Activated CD4-positive, alpha-beta T cell treated with anti-CD3 and anti-CD28 coated beads, Interleukin-2, Interleukin-4, amounts not matched to agents 100 ng/mL and 50 ng/mL, durations not matched to agents 16 hours and 8 hours (primary cell): Measurements from ENCODE around the gene IL27RA.

Source experiments
- DNase-seq: peaks from one replicate; pipeline ENCODE4 v3.0.0-alpha.2; 2020; ENCODE audit warnings: low spot score

IL27RA gene

DNA sequence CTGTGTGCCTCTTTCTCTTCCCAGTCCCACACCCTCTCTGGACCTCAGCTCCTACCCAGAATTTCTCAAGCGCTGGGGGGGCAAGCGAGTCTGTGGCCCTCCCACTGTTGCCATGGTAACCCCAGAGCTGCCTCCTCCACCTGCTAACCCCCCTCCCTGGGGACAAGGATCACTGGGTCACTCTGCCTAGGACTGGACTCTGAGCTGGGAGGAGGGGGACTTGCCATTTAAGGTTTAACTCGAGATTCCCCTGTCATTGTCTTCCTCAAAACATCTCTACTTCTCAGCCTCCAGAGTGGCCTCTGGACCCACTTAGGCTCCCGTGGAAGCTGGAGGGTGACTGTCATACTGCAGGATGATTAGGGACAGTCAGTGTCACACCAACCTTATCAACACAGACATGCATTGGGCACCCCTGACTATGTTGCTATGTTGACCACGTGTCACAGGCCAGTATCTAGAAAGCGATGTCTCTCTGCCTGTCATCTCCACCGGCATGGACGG lies 28.1 kb downstream of the IL27RA start:
- DNase-seq = no peak

DNA sequence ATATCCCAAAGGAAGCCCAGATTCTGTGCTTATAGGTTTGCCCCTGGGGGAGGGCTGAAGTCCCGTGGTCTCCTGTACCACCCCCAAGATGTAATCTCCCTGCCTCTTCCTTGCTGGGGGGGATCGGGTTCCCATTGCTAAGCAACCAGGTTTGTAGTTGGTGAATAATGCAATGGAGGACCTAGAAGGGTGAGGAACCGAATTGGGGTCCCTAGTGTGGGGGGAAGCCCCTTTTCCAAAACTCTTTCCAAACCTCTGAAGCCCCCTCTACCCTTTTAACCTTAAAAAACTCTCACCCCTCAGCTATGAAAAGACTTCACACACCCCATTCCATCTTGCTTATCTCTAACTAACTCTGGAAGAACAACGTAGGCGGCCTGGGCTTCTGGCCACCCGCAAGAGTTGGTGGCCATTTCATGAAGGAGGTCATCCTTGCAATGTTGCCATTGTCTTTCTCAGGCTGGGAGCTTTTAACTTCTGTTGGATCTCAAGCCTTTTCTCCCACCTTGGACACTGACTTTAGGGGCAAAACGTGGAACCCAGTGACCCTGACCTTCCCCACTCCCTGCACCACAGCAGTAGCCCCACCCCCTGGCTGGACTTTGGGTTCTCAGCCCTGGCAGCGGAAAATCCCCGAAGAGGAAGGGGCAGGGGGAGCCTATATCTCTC lies 29.7 kb downstream of the IL27RA start:
- DNase-seq = no peak

- DNase-seq = no peak
Observed at GRCh38 chr19:14061751-14062557, 30.4 kb downstream of the IL27RA start, which contains the start of gene PALM3. Gene PALM3, minus strand, starts transcription at chr19:14062076. Its CDS starts 96 bp downstream, at chr19:14061980.

DNA sequence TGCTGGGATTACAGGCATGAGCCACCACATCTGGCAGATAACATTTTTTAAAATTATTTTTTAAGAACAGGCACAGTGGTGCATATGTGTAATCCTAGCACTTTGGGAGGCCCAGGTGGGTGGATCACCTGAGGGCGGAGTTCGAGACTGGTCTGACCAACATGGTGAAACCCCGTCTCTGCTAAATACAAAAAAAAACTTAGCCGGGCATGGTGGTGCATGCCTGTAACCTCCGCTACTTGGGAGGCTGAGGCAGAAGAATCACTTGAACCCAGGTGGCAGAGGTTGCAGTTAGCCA lies 30.9 kb downstream of the IL27RA start:
- no peak for DNase-seq

DNA sequence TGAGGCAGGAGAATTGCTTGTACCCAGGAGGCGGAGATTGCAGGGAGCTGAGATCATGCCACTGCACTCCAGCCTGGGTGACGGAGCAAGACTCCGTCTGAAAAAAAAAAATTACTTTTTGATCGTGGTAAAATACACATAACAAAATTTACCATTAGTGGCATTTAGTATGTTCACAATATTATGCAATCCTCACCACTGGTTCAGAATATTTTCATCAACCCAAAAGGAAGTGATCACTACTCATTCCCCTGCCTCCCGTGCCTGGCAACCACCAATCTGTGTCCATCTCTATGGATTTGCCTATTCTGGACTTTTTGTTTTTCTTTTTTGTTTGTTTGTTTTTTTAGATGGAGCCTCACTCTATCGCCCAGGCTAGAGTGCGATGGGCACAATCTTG lies 31.5 kb downstream of the IL27RA start:
- no peak for DNase-seq

DNA sequence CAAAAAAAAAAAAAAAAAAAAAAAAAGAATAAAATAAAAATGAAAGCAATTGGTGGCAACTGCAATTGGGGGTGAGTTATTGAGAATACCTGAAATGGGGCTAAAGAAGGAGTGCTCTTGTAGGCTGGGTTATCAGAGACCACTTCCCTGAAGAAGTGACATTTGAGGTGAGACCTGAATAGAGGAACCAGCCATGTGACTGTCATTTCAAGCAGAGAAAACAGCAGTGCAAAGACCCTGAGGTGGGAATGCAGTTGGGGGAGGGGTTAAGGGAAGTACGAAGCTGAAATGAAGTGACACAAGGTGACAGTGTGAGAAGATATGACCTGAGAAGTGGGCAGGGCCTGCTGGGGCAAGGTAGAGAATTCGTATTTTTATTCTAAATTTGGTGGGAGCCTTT lies 34.6 kb downstream of the IL27RA start:
- no peak for DNase-seq

GRCh38 chr19:14070268-14071050 lies 38.9 kb downstream of the IL27RA start:
- DNase-seq = no peak

DNA sequence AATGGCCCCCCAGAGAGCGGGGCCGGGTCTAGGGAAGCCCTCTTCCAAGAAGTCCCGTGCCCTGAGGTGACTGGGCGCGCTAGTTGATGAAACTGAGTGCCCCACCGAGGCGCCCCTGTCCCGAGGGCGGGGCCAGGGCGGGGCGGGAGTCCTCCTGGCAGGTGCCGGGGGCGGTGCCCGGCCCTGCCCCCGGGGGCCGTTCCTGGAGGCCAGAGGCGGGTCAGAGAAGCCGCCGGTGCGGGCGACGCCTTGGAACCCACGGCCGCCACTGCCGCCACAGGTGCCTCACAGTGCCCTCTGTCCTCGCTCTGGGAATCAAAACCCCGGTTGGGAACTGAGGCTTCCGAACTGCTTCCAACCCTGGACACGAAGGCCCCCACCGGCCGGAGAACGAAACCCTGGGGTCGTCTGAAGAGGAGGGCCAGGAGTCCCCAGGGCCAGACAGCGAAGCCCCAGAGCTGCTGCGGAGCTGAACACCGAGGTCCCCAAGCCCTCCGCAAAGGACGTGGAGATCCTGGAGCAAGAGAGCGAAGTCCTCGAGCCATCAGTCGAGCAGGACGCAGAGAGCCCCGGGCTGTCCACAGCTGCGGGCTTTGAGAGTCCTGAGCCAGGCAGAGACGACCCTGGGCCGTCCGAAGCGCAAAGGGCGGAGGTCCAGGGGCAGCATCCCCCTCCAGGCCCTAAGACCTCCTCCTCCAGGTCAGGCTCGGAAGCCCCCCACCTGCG lies 41.1 kb downstream of the IL27RA start, which contains the start of gene MISP3:
Gene MISP3 (plus strand): TSS at position 252 of the 726 bp plus-strand sequence. CDS start 524 bp downstream, outside the sequence.
- DNase-seq = no peak

DNA sequence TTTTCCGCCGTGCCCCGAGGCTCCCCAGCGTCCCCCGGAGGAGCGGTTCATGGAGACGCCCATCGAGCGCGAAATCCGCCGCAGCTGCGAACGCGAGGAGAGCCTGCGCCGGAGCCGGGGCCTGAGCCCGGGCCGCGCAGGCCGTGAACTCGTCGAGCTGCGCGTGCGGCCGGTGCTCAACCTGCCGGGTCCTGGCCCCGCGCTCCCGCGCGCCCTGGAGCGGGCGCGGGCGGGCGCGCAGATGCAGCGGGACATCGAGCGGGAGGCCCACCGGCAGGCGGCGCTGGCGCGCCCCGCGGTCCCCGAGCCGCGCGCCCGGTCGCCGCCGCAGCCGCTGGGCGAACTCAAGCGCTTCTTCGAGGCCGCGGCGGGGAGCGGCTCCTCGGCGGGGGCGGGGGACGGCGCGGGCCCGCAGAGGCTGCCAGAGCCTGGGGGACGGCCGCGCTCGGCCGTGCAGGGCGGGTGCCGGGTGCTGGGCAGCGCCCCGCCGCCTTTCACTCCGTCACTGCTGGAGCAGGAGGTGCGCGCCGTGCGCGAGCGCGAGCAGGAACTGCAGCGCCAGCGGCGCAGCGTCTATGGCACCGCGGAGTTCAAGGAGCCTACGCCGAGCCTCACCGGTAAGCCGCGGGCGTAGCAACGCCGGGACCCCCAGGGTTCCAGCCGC lies 41.8 kb downstream of the IL27RA start:
- DNase-seq = peak; percentile 76

DNA sequence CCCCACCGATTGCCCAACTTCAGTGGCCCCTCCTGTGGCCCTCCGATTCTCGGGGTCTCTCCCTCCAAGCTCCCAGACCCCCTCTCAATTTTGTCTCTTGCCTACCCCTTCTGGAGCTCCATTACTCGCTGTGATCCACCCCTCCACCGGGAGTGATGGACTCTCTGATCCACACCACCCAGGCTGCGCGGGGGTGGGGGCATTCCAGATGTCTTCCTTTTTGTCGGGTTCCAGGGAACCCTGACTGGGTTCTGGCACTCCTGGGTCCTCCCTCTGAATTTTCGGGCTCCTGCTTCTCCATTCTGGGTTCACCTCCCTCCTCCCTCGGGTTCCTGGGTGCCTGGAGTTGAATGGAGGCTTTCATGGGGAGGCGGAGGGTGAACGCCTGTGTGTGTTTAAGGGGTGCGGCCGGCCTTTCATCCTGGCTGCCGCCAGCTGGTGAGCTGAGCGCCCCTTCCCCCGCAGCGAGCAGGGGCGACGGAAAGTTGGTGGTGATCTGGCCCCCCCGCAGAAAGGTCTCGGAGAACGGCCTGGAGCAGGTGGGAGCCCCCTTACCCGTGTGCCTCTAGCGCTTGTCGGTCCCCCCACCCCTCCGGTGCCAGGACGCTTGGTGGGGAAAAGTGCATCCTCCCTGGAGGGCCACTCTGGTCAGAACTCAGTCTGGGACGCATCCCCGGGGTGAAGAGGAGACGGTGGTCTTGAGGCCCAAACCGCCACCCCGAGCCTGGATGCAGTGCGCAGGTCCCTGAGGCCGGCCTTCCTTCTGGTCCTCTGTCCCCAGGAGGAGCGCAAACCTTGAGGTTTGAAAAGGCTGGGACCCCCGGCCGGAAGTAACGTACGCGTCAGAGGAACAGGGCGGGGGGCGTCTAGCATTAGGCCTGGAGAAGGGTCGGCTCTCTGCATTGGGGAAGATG lies 42.6 kb downstream of the IL27RA start:
- no peak for DNase-seq

- no peak for DNase-seq
Observed at GRCh38 chr19:14078411-14078810, 46.8 kb downstream of the IL27RA start.

- DNase-seq = peak; percentile 100
Observed at GRCh38 chr19:14080887-14081796, 49.6 kb downstream of the IL27RA start.

DNA sequence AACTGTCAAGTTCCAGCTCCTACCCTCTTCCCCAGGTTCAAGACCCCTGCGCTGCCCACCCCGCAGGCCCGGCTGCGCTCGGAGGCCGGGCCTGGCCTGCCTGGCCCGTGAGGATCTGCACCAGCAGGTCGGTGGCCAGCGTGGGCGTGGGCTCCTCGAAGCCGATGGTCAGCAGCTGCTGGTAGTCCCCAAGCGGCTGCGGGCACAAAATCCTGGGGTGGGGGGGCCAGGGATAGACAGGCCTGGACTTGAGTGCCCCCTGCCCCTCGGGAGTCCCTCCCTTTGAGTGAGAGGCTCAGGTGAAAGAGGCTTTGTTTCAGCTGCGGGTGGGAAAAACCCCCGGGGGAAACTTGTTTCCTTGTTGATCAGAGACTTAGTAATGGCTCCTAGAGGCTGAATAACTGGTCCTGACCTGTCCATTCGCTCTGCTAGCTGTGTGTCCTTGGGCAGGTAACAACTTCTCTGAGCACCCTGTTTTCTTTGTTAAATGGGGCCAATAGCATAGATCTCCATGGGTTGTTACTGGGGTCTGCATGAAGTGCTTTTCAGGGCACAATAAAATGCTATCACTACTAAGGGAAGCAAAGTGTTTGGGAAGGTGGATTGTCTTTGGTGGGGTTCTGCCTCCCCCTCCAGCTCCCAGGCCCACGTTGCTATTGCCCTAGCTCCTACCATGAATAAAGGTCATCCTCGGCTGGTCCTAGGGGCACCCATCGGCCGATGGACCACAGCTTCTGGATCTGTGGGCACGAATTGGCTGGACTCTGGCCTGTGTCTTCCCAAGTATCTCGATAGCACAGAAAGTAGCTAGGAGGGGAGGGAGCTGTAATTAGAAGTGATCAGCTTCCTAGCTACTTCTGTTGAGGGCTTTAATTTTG lies 50.5 kb downstream of the IL27RA start:
- no peak for DNase-seq

DNA sequence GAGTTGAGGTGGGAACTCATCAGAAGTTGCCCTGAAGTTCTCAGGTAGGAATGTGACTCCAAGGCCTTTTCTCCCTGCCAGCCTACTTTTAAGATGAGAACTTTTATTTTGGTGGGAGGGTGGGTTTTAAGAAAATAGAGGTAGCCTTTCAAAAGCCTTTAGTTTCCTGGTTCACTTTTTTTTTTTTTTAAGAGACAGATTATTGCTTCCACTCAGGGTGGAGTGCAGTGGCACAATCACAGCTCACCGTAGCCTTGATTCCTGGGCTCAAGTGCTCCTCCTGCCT lies 51.1 kb downstream of the IL27RA start:
- DNase-seq = no peak

DNA sequence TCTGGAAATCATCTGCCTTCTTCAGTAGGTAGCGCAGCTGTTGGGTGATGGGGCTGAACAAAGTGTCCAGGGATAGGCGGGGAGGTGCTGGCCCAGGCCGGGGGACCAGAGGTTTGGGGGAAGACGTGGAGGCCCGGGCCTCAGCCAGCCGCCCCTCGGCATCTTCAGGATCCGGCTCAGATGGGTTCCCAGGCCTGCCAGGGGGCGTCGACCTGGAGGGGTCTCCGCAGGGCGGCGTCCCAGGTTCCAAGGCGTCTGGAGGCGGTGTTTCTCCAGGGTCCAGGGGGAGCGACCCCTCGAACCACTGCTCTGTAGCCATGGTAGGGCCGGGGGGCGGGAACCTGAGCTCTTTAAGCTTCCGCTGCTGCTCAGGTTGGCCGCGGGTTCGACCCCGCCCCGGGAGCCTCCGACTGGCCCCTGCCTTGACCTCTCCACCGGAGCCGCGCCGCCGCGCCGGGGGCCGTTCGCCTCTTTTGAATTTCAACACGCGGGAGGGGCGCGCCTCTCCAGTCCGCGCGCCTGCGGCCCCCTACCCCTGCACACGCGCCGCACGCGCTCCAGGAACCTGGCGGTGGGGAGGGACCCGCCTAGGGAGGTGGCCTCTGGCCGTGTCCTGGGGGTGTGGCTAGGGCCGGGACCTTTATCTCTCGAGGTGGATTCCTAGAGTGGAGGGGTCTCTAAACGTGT lies 53.9 kb downstream of the IL27RA start, which contains the start of gene C19orf67:
Gene C19orf67 (minus strand): TSS at position 475 of the 687 bp plus-strand sequence. CDS start 156 bp downstream, at position 319.
- no peak for DNase-seq

DNA sequence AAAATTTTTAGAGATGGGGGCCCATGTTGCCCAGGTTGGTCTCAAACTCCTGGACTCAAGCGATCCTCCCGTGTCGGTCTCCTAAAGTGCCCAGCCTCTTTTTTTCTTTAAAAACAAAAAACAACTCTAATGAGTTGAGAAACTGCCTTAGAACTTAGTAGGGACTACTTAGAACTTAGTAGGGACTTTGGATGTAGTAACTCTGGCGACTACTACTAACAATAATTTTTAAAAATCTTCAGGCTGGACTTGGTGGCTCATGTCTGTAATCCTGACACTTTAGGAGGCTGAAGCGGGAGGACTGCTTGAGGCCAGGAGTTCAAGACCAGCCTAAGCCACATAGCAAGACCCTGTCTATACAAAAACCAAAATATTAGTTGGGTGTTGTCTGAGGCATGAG lies 54.5 kb downstream of the IL27RA start:
- no peak for DNase-seq

DNA sequence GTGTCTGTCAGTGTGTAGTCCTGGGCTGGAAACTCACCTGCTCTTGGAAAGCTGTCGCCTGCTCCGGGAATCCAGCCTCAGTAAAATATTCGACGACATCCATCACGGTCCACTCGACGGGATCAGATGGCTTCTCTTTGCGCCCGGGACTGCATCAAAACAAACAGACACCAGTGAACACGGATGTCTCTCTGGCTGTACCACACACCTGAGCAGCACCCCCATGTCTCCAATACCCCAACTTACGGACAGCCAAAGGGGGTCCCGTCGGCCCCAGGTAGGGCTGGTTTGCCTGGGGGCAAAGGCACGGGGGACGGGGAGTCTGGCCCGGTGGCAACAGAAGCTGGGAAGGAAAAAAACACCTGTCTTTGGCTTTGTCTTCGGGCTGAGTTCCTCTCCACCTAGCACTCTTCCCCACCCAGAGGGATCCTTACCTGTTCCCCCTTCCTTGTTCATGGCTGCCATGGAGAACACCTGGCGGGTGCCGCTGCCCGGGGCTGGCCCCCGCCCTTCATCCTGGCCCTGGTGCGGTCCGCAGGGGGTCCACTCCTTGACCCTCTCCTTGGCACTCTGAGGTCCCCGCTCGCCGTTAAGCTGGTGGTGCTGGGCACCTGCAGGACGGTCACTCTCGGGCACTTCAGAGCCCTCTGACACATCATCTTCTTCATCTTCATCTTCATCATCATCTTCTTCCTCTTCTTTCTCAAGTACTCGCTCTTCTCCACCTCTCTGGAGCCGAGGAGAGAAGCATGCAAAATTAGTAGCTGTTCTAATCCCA lies 57.3 kb downstream of the IL27RA start:
- no peak for DNase-seq
